ENCODE data around the gene AVPR1B.

The AVPR1B gene

GRCh38 chr1:206087091-206087490 lies 30.1 kb downstream of the AVPR1B start:
- TF ChIP-seq EZH2 (IDR thresholded peaks at IDR 0.05; ENCODE audit: borderline replicate concordance, low read depth, low read length, severe bottlenecking), result no peak
- TF ChIP-seq CTCF (IDR thresholded peaks at IDR 0.05; ENCODE audit: borderline replicate concordance, extremely low read depth, low read length, poor library complexity, severe bottlenecking), result no peak

GRCh38 chr1:206083750-206084149 lies 33.4 kb downstream of the AVPR1B start:
- H3K4me1 ChIP-seq (ENCODE audit: insufficient read depth, low read length), result peaks cover 9% of the 10 kb centered on the region
- H3K27ac ChIP-seq (ENCODE audit: low read length), result no peak overlapping the region
- no peak for ATAC-seq (ENCODE audit: insufficient read depth, low read depth)

More at GRCh38 chr1:206087091-206087490, 30.1 kb downstream of the AVPR1B start:
- no peaks in the 10 kb centered on the region for H3K36me3 ChIP-seq (ENCODE audit: insufficient read depth, low read length)
- ATAC-seq (ENCODE audit: insufficient read depth, low read depth), result no peak
- no peaks in the 10 kb centered on the region for H3K4me1 ChIP-seq (ENCODE audit: insufficient read depth, low read length)
- H3K4me3 ChIP-seq (ENCODE audit: low read depth in 1 of 2, low read length in 2 of 2), result no peak overlapping the region
- H3K4me2 ChIP-seq (ENCODE audit: insufficient read depth, low read length), result no peak overlapping the region
- H4K20me1 ChIP-seq (ENCODE audit: insufficient read depth, low read length), result no peaks in the 10 kb centered on the region
- no peaks in the 10 kb centered on the region for H3K79me2 ChIP-seq (ENCODE audit: insufficient read depth, low read length)
- H3K27ac ChIP-seq (ENCODE audit: low read length), result no peak overlapping the region
- no peaks in the 10 kb centered on the region for H3K9me3 ChIP-seq (ENCODE audit: insufficient read depth, low read length, severe bottlenecking)
- H2AFZ ChIP-seq (ENCODE audit: low read depth, low read length), result no peak overlapping the region
- no peak for DNase-seq
- H3K9ac ChIP-seq (ENCODE audit: low read depth, low read length), result no peak overlapping the region
- H3K27me3 ChIP-seq (ENCODE audit: insufficient read depth, low read length, poor library complexity), result peaks cover 13% of the 10 kb centered on the region

GRCh38 chr1:206082831-206083695 lies 34.1 kb downstream of the AVPR1B start:
- Histone ChIP-seq H4K20me1 (ENCODE audit: insufficient read depth, low read length) (no peaks in the 10 kb centered on the region), H3K9ac (ENCODE audit: low read depth, low read length) (no peak overlapping the region), H3K27me3 (ENCODE audit: insufficient read depth, low read length, poor library complexity) (peaks cover 24% of the 10 kb centered on the region), H3K27ac (ENCODE audit: low read length) (no peak overlapping the region), H3K36me3 (ENCODE audit: insufficient read depth, low read length) (no peaks in the 10 kb centered on the region), H3K9me3 (ENCODE audit: insufficient read depth, low read length, severe bottlenecking) (no peaks in the 10 kb centered on the region), H3K79me2 (ENCODE audit: insufficient read depth, low read length) (no peaks in the 10 kb centered on the region), H3K4me2 (ENCODE audit: insufficient read depth, low read length) (no peak overlapping the region), H3K4me3 (ENCODE audit: low read depth in 1 of 2, low read length in 2 of 2) (no peak overlapping the region), H3K4me1 (ENCODE audit: insufficient read depth, low read length) (peaks cover 9% of the 10 kb centered on the region), H2AFZ (ENCODE audit: low read depth, low read length) (no peak overlapping the region)
- no peak for TF ChIP-seq EZH2 (IDR thresholded peaks at IDR 0.05; ENCODE audit: borderline replicate concordance, low read depth, low read length, severe bottlenecking)
- no peak for TF ChIP-seq CTCF (IDR thresholded peaks at IDR 0.05; ENCODE audit: borderline replicate concordance, extremely low read depth, low read length, poor library complexity, severe bottlenecking)
- DNase-seq (no peak), ATAC-seq (ENCODE audit: insufficient read depth, low read depth) (no peak)

More at GRCh38 chr1:206083750-206084149, 33.4 kb downstream of the AVPR1B start:
- TF ChIP-seq EZH2 (IDR thresholded peaks at IDR 0.05; ENCODE audit: borderline replicate concordance, low read depth, low read length, severe bottlenecking), result no peak
- no peak for TF ChIP-seq CTCF (IDR thresholded peaks at IDR 0.05; ENCODE audit: borderline replicate concordance, extremely low read depth, low read length, poor library complexity, severe bottlenecking)
- no peak for DNase-seq
- no peaks in the 10 kb centered on the region for H3K9me3 ChIP-seq (ENCODE audit: insufficient read depth, low read length, severe bottlenecking)
- H3K79me2 ChIP-seq (ENCODE audit: insufficient read depth, low read length), result no peaks in the 10 kb centered on the region
- no peak overlapping the region for H3K4me2 ChIP-seq (ENCODE audit: insufficient read depth, low read length)
- peaks cover 22% of the 10 kb centered on the region for H3K27me3 ChIP-seq (ENCODE audit: insufficient read depth, low read length, poor library complexity)
- no peak overlapping the region for H2AFZ ChIP-seq (ENCODE audit: low read depth, low read length)
- no peak overlapping the region for H3K9ac ChIP-seq (ENCODE audit: low read depth, low read length)
- H3K4me3 ChIP-seq (ENCODE audit: low read depth in 1 of 2, low read length in 2 of 2), result no peak overlapping the region
- H3K36me3 ChIP-seq (ENCODE audit: insufficient read depth, low read length), result no peaks in the 10 kb centered on the region
- no peaks in the 10 kb centered on the region for H4K20me1 ChIP-seq (ENCODE audit: insufficient read depth, low read length)

Data from DND-41 (cell line).